ENCODE measurements around the gene CD2. TPM values are rescaled to one million over a fixed set of nuclear protein-coding genes. Genes with fewer than 3 reads are reported as not detected.
"Not testable (repeated sequence)": the region's sequence is repeated elsewhere in the genome, so short reads cannot be mapped to it uniquely, and the experiment has no call there.

Gene CD2
- total RNA-seq, 1 donor from 2014 or later, result not detected

- DNase-seq, result no peak
- Mint-ChIP-seq H3K36me3 (ENCODE audit: unreplicated experiment) (peaks cover 25% of the 10 kb centered on the region), H3K27ac (ENCODE audit: unreplicated experiment) (no peak overlapping the region), H3K9me3 (ENCODE audit: unreplicated experiment) (peaks cover 2% of the 10 kb centered on the region), H3K27me3 (ENCODE audit: unreplicated experiment) (no peaks in the 10 kb centered on the region), H3K4me3 (ENCODE audit: unreplicated experiment) (no peak overlapping the region), H3K4me1 (ENCODE audit: low read depth, unreplicated experiment) (peaks cover 4% of the 10 kb centered on the region)
- TF ChIP-seq CTCF (IDR thresholded peaks at IDR 0.05; ENCODE audit: partially characterized antibody, unreplicated experiment), result no peak
Measured at GRCh38 chr1:116751146-116751545, 3.1 kb upstream of the CD2 start.

GRCh38 chr1:116751621-116752020 is 2.6 kb upstream of the CD2 start:
- no peak for DNase-seq
- TF ChIP-seq CTCF (IDR thresholded peaks at IDR 0.05; ENCODE audit: partially characterized antibody, unreplicated experiment), result no peak
- peaks cover 4% of the 10 kb centered on the region for H3K4me1 Mint-ChIP-seq (ENCODE audit: low read depth, unreplicated experiment)
- peaks cover 2% of the 10 kb centered on the region for H3K9me3 Mint-ChIP-seq (ENCODE audit: unreplicated experiment)
- no peak overlapping the region for H3K4me3 Mint-ChIP-seq (ENCODE audit: unreplicated experiment)
- H3K27ac Mint-ChIP-seq (ENCODE audit: unreplicated experiment), result no peak overlapping the region
- H3K27me3 Mint-ChIP-seq (ENCODE audit: unreplicated experiment), result no peaks in the 10 kb centered on the region
- peaks cover 21% of the 10 kb centered on the region for H3K36me3 Mint-ChIP-seq (ENCODE audit: unreplicated experiment)

GRCh38 chr1:116753312-116753711 is 918 bp upstream of the CD2 start:
- Mint-ChIP-seq H3K4me3 (ENCODE audit: unreplicated experiment) (no peak overlapping the region), H3K36me3 (ENCODE audit: unreplicated experiment) (peaks cover 12% of the 10 kb centered on the region), H3K27ac (ENCODE audit: unreplicated experiment) (no peak overlapping the region), H3K9me3 (ENCODE audit: unreplicated experiment) (peaks cover 2% of the 10 kb centered on the region), H3K27me3 (ENCODE audit: unreplicated experiment) (no peaks in the 10 kb centered on the region), H3K4me1 (ENCODE audit: low read depth, unreplicated experiment) (peaks cover 4% of the 10 kb centered on the region)
- TF ChIP-seq CTCF (IDR thresholded peaks at IDR 0.05; ENCODE audit: partially characterized antibody, unreplicated experiment), result no peak
- no peak for DNase-seq

DNA sequence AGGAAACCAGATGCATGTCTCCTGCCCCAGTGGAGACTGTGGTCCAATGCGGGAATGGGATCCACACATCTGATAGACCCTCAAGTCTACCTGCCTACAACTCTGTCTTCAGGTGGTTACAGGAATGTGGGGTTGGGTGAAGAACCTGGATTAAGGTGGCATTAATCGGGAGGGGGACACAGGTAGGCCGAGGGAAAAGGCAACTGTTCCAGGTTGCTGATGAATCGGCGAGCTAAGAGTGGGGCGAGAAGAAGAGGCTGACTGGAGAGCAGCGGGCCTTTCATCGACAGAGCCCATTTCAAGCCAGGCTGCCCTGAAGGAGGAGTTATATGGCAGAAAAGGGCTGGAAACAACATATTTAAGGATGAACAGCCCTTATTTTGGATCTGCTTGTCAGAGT is 836 bp downstream of the CD2 start:
- no peaks in the 10 kb centered on the region for H3K9me3 Mint-ChIP-seq (ENCODE audit: unreplicated experiment)
- DNase-seq, result no peak
- peaks cover 5% of the 10 kb centered on the region for H3K36me3 Mint-ChIP-seq (ENCODE audit: unreplicated experiment)
- H3K4me1 Mint-ChIP-seq (ENCODE audit: low read depth, unreplicated experiment), result peaks cover 4% of the 10 kb centered on the region
- no peak overlapping the region for H3K27ac Mint-ChIP-seq (ENCODE audit: unreplicated experiment)
- H3K27me3 Mint-ChIP-seq (ENCODE audit: unreplicated experiment), result no peaks in the 10 kb centered on the region
- no peak for TF ChIP-seq CTCF (IDR thresholded peaks at IDR 0.05; ENCODE audit: partially characterized antibody, unreplicated experiment)
- no peak overlapping the region for H3K4me3 Mint-ChIP-seq (ENCODE audit: unreplicated experiment)

DNA sequence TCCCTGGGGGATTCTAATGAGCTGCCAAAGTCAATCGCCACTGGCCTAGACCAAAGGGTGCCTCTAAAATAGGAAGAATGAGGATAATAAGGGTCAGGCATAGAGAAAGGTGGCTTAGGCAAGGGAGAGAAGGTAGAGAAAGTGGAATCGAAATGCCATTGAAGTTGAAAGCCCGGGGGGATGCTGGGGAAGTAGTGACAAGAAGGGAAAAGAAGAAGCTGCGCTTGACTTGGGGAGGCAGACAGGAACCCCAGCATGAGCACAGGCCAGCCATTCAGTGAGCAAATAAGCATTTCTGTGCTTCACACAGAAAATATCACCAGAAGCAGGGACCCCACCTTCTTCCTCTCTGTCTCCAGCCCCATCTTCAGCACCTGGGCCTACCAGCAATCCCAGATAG is 1.5 kb downstream of the CD2 start:
- Mint-ChIP-seq H3K27me3 (ENCODE audit: unreplicated experiment) (no peaks in the 10 kb centered on the region), H3K36me3 (ENCODE audit: unreplicated experiment) (peaks cover 5% of the 10 kb centered on the region), H3K9me3 (ENCODE audit: unreplicated experiment) (no peaks in the 10 kb centered on the region), H3K4me3 (ENCODE audit: unreplicated experiment) (no peak overlapping the region), H3K4me1 (ENCODE audit: low read depth, unreplicated experiment) (peaks cover 4% of the 10 kb centered on the region), H3K27ac (ENCODE audit: unreplicated experiment) (no peak overlapping the region)
- TF ChIP-seq CTCF (IDR thresholded peaks at IDR 0.05; ENCODE audit: partially characterized antibody, unreplicated experiment), result no peak
- DNase-seq, result no peak

DNA sequence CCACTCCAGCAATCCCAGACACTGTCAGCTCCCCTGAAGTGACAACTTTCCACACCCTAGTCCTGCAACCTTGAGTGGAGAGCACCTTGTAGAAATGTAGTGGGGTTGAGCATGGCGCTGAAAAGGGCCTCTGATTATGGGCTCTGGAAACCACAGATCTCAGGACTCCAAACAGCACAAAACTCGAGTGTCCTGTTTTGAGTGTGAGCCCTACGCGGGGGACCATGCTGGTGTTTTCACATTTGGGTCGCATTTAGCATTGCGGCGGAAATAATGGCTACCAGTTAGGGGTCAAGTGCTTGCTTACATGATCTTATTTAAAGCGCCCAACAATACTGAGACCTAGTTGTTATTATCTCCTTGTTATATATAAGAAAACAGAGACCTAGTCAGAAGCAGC is 1.9 kb downstream of the CD2 start:
- H3K4me3 Mint-ChIP-seq (ENCODE audit: unreplicated experiment); H3K27me3 Mint-ChIP-seq (ENCODE audit: unreplicated experiment); H3K4me1 Mint-ChIP-seq (ENCODE audit: low read depth, unreplicated experiment); H3K27ac Mint-ChIP-seq (ENCODE audit: unreplicated experiment); H3K9me3 Mint-ChIP-seq (ENCODE audit: unreplicated experiment); DNase-seq; H3K36me3 Mint-ChIP-seq (ENCODE audit: unreplicated experiment): not testable (repeated sequence)

DNA sequence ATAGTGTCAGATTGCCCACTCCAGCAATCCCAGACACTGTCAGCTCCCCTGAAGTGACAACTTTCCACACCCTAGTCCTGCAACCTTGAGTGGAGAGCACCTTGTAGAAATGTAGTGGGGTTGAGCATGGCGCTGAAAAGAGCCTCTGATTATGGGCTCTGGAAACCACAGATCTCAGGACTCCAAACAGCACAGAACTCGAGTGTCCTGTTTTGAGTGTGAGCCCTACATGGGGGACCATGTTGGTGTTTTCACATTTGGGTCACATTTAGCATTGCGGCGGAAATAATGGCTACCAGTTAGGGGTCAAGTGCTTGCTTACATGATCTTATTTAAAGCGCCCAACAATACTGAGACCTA is 4.2 kb downstream of the CD2 start:
- H3K36me3 Mint-ChIP-seq (ENCODE audit: unreplicated experiment); H3K27ac Mint-ChIP-seq (ENCODE audit: unreplicated experiment); DNase-seq; H3K9me3 Mint-ChIP-seq (ENCODE audit: unreplicated experiment); H3K4me1 Mint-ChIP-seq (ENCODE audit: low read depth, unreplicated experiment); H3K4me3 Mint-ChIP-seq (ENCODE audit: unreplicated experiment); H3K27me3 Mint-ChIP-seq (ENCODE audit: unreplicated experiment): not testable (repeated sequence)
